ENCODE data around the gene ENOX1. TPM values are rescaled to one million over a fixed set of nuclear protein-coding genes. Genes with fewer than 3 reads are reported as not detected.

The ENOX1 gene
- polyA plus RNA-seq, 3 donors: 0.04 TPM; not detected in 2

DNA sequence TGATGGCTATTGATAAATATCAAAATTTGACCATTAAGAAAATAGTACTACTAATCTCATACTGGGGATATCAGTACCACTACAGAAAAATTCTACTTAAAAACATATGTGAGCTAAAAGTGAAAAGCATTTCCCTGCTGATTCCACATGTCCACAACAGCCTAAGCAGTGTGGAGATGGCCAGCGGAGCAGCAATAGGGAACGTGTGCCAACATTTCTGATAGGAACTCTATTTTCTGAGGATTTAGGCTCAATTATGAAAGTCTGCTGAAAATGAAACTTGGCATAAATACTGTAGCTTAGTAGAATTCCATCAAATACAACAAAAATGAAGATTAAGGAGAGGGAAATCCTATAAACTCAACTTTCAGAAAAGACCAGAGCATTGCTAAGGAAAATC is 311.6 kb downstream of the ENOX1 start:
- Histone ChIP-seq H3K9ac (ENCODE audit: insufficient read depth, low read length, poor library complexity, severe bottlenecking) (no peak overlapping the region), H3K36me3 (replicated peaks in 1 of 2; ENCODE audit: control insufficient read depth in 1 of 2, insufficient read depth in 2 of 2, low read length in 2 of 2) (no peaks in the 10 kb centered on the region), H4K20me1 (ENCODE audit: insufficient read depth, low read length) (no peaks in the 10 kb centered on the region), H3K4me3 (replicated peaks in 1 of 3; ENCODE audit: low read depth in 2 of 3, low read length in 3 of 3) (no peak overlapping the region), H3K27me3 (ENCODE audit: control insufficient read depth in 2 of 2, insufficient read depth in 2 of 2, low read length in 2 of 2) (no peaks in the 10 kb centered on the region), H2AFZ (ENCODE audit: insufficient read depth, low read depth, low read length, poor library complexity, severe bottlenecking) (no peak overlapping the region), H3K9me3 (replicated peaks in 1 of 2; ENCODE audit: control insufficient read depth in 1 of 2, insufficient read depth in 1 of 2, low read length in 2 of 2) (no peaks in the 10 kb centered on the region), H3K4me2 (replicated peaks; ENCODE audit: extremely low read depth, low read length, poor library complexity, severe bottlenecking) (no peak overlapping the region), H3K4me1 (ENCODE audit: control insufficient read depth in 1 of 2, insufficient read depth in 2 of 2, low read length in 2 of 2) (no peaks in the 10 kb centered on the region), H3K27ac (ENCODE audit: low read depth in 1 of 2, low read length in 2 of 2) (no peak overlapping the region), H3K79me2 (ENCODE audit: insufficient read depth, low read length) (no peaks in the 10 kb centered on the region)
- peaks cover 0 to 2% (median 0%) of the 10 kb centered on the region in 7 donors for H3K9me3 Mint-ChIP-seq
- H3K4me1 Mint-ChIP-seq: peaks cover 19% of the 10 kb centered on the region
- H3K4me3 Mint-ChIP-seq: no peak overlapping the region
- DNase-seq: no peak
- intact Hi-C loops (cut with micrococcal nuclease): no loop called here
- peaks cover 0 to 1% (median 0%) of the 10 kb centered on the region in 3 donors for H3K27me3 Mint-ChIP-seq (ENCODE audit: low read depth in 3 of 3)
- no peak overlapping the region for H3K27ac Mint-ChIP-seq
- no CpG with 5 or more reads among the region's 2 CpGs for WGBS (ENCODE audit: insufficient coverage)
- H3K36me3 Mint-ChIP-seq: no peaks in the 10 kb centered on the region
- TF ChIP-seq, protein P1, sequence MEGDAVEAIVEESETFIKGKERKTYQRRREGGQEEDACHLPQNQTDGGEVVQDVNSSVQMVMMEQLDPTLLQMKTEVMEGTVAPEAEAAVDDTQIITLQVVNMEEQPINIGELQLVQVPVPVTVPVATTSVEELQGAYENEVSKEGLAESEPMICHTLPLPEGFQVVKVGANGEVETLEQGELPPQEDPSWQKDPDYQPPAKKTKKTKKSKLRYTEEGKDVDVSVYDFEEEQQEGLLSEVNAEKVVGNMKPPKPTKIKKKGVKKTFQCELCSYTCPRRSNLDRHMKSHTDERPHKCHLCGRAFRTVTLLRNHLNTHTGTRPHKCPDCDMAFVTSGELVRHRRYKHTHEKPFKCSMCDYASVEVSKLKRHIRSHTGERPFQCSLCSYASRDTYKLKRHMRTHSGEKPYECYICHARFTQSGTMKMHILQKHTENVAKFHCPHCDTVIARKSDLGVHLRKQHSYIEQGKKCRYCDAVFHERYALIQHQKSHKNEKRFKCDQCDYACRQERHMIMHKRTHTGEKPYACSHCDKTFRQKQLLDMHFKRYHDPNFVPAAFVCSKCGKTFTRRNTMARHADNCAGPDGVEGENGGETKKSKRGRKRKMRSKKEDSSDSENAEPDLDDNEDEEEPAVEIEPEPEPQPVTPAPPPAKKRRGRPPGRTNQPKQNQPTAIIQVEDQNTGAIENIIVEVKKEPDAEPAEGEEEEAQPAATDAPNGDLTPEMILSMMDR (IDR thresholded peaks at IDR 0.05): no peak

DNA sequence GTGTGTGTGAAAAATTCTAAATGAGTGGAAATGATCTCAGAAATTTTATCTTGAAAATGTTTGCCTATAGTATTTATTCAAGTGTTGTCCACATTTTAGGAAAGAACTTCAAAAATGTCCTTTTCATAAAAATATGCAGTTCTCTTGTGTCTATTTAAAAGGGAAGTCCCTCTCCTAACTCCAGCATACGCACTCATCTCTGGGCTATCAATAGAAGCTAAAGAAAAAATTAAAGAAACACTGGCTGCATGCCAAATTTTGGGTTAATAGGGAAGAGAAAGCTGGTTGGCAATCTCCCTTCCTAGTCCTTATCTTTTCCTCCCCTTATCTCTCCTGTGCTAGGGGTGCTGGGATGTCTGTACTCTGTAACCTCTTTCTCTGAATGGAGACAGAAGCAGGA is 313.3 kb downstream of the ENOX1 start:
- no peak overlapping the region for H3K4me3 ChIP-seq (replicated peaks in 1 of 3; ENCODE audit: low read depth in 2 of 3, low read length in 3 of 3)
- Mint-ChIP-seq H3K27me3 (ENCODE audit: low read depth in 3 of 3) (peaks cover 0 to 1% (median 0%) of the 10 kb centered on the region in 3 donors), H3K4me3 (no peak overlapping the region), H3K4me1 (peaks cover 11% of the 10 kb centered on the region), H3K27ac (no peak overlapping the region), H3K36me3 (no peaks in the 10 kb centered on the region), H3K9me3 (no peaks in the 10 kb centered on the region)
- no peak overlapping the region for H2AFZ ChIP-seq (ENCODE audit: insufficient read depth, low read depth, low read length, poor library complexity, severe bottlenecking)
- no peak overlapping the region for H3K27ac ChIP-seq (ENCODE audit: low read depth in 1 of 2, low read length in 2 of 2)
- intact Hi-C loops (cut with micrococcal nuclease): no loop called here
- no peaks in the 10 kb centered on the region for H3K79me2 ChIP-seq (ENCODE audit: insufficient read depth, low read length)
- H3K27me3 ChIP-seq (ENCODE audit: control insufficient read depth in 2 of 2, insufficient read depth in 2 of 2, low read length in 2 of 2): no peaks in the 10 kb centered on the region
- no peak for DNase-seq
- no CpG with 5 or more reads among the region's 1 CpG for WGBS (ENCODE audit: insufficient coverage)
- TF ChIP-seq, protein P1 (IDR thresholded peaks at IDR 0.05): no peak
- no peaks in the 10 kb centered on the region for H3K4me1 ChIP-seq (ENCODE audit: control insufficient read depth in 1 of 2, insufficient read depth in 2 of 2, low read length in 2 of 2)
- no peak overlapping the region for H3K4me2 ChIP-seq (replicated peaks; ENCODE audit: extremely low read depth, low read length, poor library complexity, severe bottlenecking)
- no peak overlapping the region for H3K9ac ChIP-seq (ENCODE audit: insufficient read depth, low read length, poor library complexity, severe bottlenecking)
- H3K36me3 ChIP-seq (replicated peaks in 1 of 2; ENCODE audit: control insufficient read depth in 1 of 2, insufficient read depth in 2 of 2, low read length in 2 of 2): no peaks in the 10 kb centered on the region
- no peaks in the 10 kb centered on the region for H4K20me1 ChIP-seq (ENCODE audit: insufficient read depth, low read length)
- H3K9me3 ChIP-seq (replicated peaks in 1 of 2; ENCODE audit: control insufficient read depth in 1 of 2, insufficient read depth in 1 of 2, low read length in 2 of 2): no peaks in the 10 kb centered on the region
